Glutamatergic neuron (in vitro differentiated cells): ENCODE data around the gene LYPD5. TPM values are rescaled to one million over a fixed set of nuclear protein-coding genes. Genes with fewer than 3 reads are reported as not detected.
"Not testable (repeated sequence)": the region's sequence is repeated elsewhere in the genome, so short reads cannot be mapped to it uniquely, and the experiment has no call there.

ENCODE experiments used
- DNase-seq: peaks from one replicate; pipeline ENCODE4 v3.0.0; 2022
- H3K27ac Mint-ChIP-seq: one replicate; pipeline ENCODE4 v1.8.0; 2020; ENCODE audit warnings: mild to moderate bottlenecking, mixed read lengths, inconsistent platforms; ENCODE audit not compliant: unreplicated experiment
- H3K27me3 Mint-ChIP-seq: one replicate; pipeline ENCODE4 v1.8.0; 2020; ENCODE audit warnings: mild to moderate bottlenecking, moderate library complexity, mixed read lengths, inconsistent platforms; ENCODE audit not compliant: unreplicated experiment
- H3K36me3 Mint-ChIP-seq: one replicate; pipeline ENCODE4 v1.8.0; 2020; ENCODE audit warnings: mild to moderate bottlenecking, mixed read lengths, inconsistent platforms; ENCODE audit not compliant: unreplicated experiment
- H3K4me1 Mint-ChIP-seq: one replicate; pipeline ENCODE4 v1.8.0; 2020; ENCODE audit warnings: mild to moderate bottlenecking, low read depth, mixed read lengths, inconsistent platforms; ENCODE audit not compliant: unreplicated experiment
- H3K4me3 Mint-ChIP-seq: one replicate; pipeline ENCODE4 v1.8.0; 2020; ENCODE audit warnings: mild to moderate bottlenecking, mixed read lengths, inconsistent platforms; ENCODE audit not compliant: unreplicated experiment
- H3K9me3 Mint-ChIP-seq: one replicate; pipeline ENCODE4 v1.8.0; 2020; ENCODE audit warnings: mild to moderate bottlenecking, moderate library complexity, mixed read lengths, inconsistent platforms; ENCODE audit not compliant: unreplicated experiment
- total RNA-seq: library from RNA; stranded (reverse); fragmentation: NEBNext Ultra II Directional; extraction: Animal tissue kit (Norgen Biotek cat#: 25700); gene quantifications from one replicate; pipeline ENCODE4 v1.2.1, GENCODE V29; 2021; ENCODE audit not compliant: unreplicated experiment
- TF ChIP-seq, protein P1 (sequence below): fragments of 200-600 bp; sonication (generic); IDR thresholded peaks from one replicate; pipeline ENCODE4 v1.5.0; 2021; ENCODE audit not compliant: partially characterized antibody, unreplicated experiment

The LYPD5 gene
- total RNA-seq, 1 donor from 2014 or later = not detected

DNA sequence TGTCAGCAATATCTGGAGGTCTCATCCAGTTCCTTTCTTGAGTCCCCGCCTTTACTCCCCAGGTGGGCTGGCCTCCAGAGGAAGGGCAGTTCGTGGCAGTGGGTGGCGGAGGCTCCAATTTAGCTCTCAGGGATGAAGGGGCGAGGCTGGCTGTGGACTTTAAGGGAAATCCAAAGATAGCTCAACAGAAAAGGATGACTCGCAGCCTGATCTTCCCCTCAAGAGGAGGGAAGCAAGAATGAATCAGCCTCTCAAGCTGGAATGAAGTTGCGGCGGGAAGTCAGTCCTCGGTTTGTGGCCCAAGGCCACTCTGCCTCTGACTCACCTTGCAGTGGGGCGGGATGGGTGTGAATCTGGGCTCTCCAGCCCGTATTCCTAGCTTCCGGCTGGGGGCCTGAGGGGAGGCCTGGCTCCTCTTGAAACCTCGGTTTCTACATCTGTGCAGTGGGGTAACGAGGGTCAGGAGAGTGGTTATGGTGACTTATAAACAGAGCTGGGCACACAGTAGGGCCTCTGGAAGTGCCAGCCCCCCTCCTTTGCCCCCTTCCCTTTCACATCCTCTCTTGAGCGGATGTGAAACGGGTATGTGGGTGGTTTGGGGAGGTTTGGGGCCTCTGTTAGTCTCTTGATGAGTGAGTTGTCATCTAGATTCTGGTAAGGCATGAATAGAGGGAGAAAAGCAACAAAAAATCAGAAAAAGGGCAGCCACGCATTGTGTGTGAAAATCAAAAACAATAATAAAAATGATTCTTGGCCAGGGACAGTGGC, 37.0 kb downstream of the LYPD5 start:
- no peak overlapping the region for H3K27ac Mint-ChIP-seq
- TF ChIP-seq, protein P1, sequence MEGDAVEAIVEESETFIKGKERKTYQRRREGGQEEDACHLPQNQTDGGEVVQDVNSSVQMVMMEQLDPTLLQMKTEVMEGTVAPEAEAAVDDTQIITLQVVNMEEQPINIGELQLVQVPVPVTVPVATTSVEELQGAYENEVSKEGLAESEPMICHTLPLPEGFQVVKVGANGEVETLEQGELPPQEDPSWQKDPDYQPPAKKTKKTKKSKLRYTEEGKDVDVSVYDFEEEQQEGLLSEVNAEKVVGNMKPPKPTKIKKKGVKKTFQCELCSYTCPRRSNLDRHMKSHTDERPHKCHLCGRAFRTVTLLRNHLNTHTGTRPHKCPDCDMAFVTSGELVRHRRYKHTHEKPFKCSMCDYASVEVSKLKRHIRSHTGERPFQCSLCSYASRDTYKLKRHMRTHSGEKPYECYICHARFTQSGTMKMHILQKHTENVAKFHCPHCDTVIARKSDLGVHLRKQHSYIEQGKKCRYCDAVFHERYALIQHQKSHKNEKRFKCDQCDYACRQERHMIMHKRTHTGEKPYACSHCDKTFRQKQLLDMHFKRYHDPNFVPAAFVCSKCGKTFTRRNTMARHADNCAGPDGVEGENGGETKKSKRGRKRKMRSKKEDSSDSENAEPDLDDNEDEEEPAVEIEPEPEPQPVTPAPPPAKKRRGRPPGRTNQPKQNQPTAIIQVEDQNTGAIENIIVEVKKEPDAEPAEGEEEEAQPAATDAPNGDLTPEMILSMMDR = no peak
- H3K36me3 Mint-ChIP-seq = no peaks in the 10 kb centered on the region
- H3K4me1 Mint-ChIP-seq = no peaks in the 10 kb centered on the region
- peaks cover under 1% of the 10 kb centered on the region for H3K27me3 Mint-ChIP-seq
- no peak overlapping the region for H3K4me3 Mint-ChIP-seq
- H3K9me3 Mint-ChIP-seq = peaks cover 3% of the 10 kb centered on the region
- DNase-seq = no peak

DNA sequence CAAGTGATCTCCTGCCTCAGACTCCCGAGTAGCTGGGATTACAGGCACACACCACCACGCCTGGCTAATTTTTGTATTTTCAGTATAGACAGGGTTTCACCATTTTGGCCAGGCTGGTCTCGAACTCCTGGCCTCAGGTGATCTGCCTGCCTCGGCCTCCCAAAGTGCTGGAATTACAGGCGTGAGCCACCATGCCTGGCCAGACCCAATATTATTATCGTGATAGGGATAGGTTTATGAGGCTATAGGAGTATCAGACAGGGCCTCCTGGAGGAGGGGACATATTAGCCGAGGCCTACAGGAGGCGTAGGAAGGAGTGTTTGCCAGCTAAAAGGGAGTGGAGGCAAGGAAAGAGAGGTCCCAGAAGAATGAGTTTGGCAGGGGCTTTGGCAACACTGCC, 37.6 kb downstream of the LYPD5 start:
- not testable (repeated sequence) for H3K27me3 Mint-ChIP-seq, DNase-seq, H3K4me3 Mint-ChIP-seq, H3K27ac Mint-ChIP-seq, H3K9me3 Mint-ChIP-seq, H3K36me3 Mint-ChIP-seq, H3K4me1 Mint-ChIP-seq

DNA sequence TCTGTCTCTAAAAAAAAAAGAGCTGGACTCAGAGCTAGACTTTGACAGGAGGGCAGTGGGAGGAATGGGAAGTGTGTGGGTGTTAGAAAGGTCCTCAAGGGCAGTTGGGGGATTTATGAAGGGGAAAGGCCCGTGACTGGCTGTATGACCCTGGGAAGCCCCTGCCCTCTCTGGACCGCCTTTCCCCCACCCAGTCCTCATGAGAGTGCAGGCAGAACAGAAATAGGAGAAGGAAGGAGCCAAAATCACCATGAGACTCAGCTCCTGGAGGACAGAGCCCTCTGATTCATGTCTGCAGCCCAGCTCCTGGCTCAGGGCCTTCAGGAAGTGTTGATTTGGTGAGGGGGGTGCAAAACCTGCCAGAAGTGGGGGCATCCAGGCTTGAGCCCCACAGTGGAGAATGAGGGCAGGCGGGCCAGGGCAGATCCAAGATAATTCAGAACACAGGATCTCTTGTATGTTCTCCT, 38.7 kb downstream of the LYPD5 start:
- no peak for DNase-seq
- Mint-ChIP-seq H3K27me3 (no peaks in the 10 kb centered on the region), H3K27ac (no peak overlapping the region), H3K9me3 (peaks cover 4% of the 10 kb centered on the region), H3K36me3 (no peaks in the 10 kb centered on the region), H3K4me3 (no peak overlapping the region), H3K4me1 (peaks cover 2% of the 10 kb centered on the region)
- TF ChIP-seq, protein P1 = no peak

DNA sequence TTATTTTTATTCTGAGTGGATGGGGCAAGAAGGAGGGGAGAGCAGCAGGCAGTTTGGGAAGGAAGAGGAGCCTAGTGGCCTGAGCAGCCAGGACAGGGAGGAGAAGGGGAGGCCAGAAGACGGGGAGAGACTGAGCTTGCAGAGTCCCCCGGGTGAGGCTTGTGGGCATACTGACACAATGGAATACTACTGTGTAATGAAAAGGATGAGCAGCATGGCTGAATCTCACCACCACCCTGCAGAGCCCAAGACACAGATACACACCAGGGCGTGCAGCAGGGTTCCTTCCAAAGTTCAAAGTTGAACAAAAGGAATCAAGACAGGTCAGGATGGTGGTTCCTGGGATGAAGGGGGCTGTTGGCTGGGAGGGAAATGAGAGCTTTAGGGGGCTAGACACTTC, 39.4 kb downstream of the LYPD5 start:
- DNase-seq = no peak
- H3K4me1 Mint-ChIP-seq = peaks cover 2% of the 10 kb centered on the region
- TF ChIP-seq, protein P1 = no peak
- H3K27ac Mint-ChIP-seq = no peak overlapping the region
- no peaks in the 10 kb centered on the region for H3K36me3 Mint-ChIP-seq
- peaks cover 4% of the 10 kb centered on the region for H3K9me3 Mint-ChIP-seq
- no peak overlapping the region for H3K4me3 Mint-ChIP-seq
- no peaks in the 10 kb centered on the region for H3K27me3 Mint-ChIP-seq

DNA sequence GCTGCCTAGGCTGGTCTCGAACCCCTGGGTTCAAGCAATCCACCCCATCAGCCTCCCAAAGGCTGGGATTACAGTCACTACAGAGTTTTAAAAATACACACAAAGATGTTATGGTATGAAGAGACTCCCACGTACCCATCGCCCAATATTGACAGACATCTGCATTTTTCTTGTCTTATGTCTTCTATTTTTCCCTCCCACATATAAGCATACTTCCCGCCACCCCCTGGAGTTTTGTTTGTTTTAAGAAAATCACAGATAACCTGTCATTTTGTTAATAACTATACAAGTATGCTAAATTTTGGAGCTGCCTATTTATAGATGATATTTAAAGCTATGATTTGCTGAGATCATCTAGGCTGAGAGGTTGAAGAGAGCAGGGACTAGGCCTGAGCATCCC, 41.3 kb downstream of the LYPD5 start:
- TF ChIP-seq, protein P1 = no peak
- Mint-ChIP-seq H3K4me1 (peaks cover 2% of the 10 kb centered on the region), H3K4me3 (no peak overlapping the region), H3K27me3 (peaks cover 2% of the 10 kb centered on the region), H3K27ac (no peak overlapping the region), H3K36me3 (no peaks in the 10 kb centered on the region), H3K9me3 (peaks cover 7% of the 10 kb centered on the region)
- no peak for DNase-seq
